Ovary (tissue), 9 donors: ENCODE measurements around the gene MICALL2. TPM values are rescaled to one million over a fixed set of nuclear protein-coding genes. Genes with fewer than 3 reads are reported as not detected.

ENCODE experiments used
- DNase-seq, 5 donors: peaks; one replicate each; pipeline ENCODE4 v3.0.0-alpha.2; 2019 to 2020
- H3K27ac ChIP-seq, 2 donors: fragments of 200-600 bp; one replicate each; pipeline versions ENCODE4 v1.5.1 to v1.8.0; 2019 to 2022
- H3K27me3 ChIP-seq: fragments of 200-600 bp; one replicate; pipeline ENCODE4 v1.8.0; 2022
- H3K36me3 ChIP-seq: fragments of 200-600 bp; sonication (generic); one replicate; pipeline ENCODE4 v1.5.1; 2019
- H3K4me1 ChIP-seq: one replicate; pipeline ENCODE4 v1.8.1; 2013; ENCODE audit warnings: mild to moderate bottlenecking, moderate library complexity; ENCODE audit not compliant: insufficient read depth
- H3K4me3 ChIP-seq: fragments of 200-600 bp; sonication (generic); one replicate; pipeline ENCODE4 v1.5.1; 2017
- H3K9me3 ChIP-seq, 2 donors: fragments of 200-600 bp in 1 of 2; sonication (generic) in 1 of 2; one replicate each; pipeline versions ENCODE4 v1.5.1 to v1.8.1; 2013 to 2019; ENCODE audit warnings: mild to moderate bottlenecking in 1 of 2, moderate library complexity in 1 of 2
- EP300 ChIP-seq: sonication (generic); formaldehyde crosslinking; IDR thresholded peaks from one replicate; pipeline ENCODE4 v1.6.1; 2017; ENCODE audit warnings: antibody characterized with exemption
- POLR2A ChIP-seq: fragments of 450-650 bp; IDR thresholded peaks from one replicate; pipeline ENCODE4 v1.6.1; 2017; ENCODE audit warnings: antibody characterized with exemption, mild to moderate bottlenecking, moderate library complexity
- WGBS, 3 donors: extraction: QIAGEN DNeasy Blood & Tissue Kit in 1 of 3; methylation state at CpG; one replicate each; pipeline versions ENCODE4 v1.1.5 to v1.1.7; 2013 to 2017; 5-methylcytosine and 5-hydroxymethylcytosine counted together
- intact Hi-C, 4 donors: fragments of 100-400 bp; cut with DNase I; formaldehyde crosslinking; loops; one replicate each; pipeline versions ENCODE4 v1.11.0 to v1.15.1; 2022 to 2023
- polyA plus RNA-seq, 2 donors: library from polyadenylated mRNA; stranded (reverse); fragments of 200-250 nt in 1 of 2; fragments of 350-450 nt in 1 of 2; fragmentation: Illumina TruSeq in 1 of 2; extraction: RNeasy Lipid Tissue Mini Kit (QIAGEN cat#74804) in 1 of 2; gene quantifications; one replicate each; pipeline ENCODE4 v1.2.3, GENCODE V29; 2013 to 2014
- total RNA-seq, 7 donors: library from RNA; depleted of rRNA in 2 of 7; stranded (reverse); fragments of >200 nt in 2 of 7; fragmentation: NEBNext Ultra II Directional in 3 of 7; extraction: Animal tissue kit (Norgen Biotek cat#: 25700) in 3 of 7; gene quantifications; one replicate each; pipeline versions ENCODE4 v1.1.0 to v1.2.4, GENCODE V29; 2016 to 2023
- TF ChIP-seq, protein P1 (sequence below), 3 donors: fragments of 450-650 bp in 2 of 3; fragments of 200-600 bp in 1 of 3; IDR thresholded peaks; one replicate each; pipeline versions ENCODE4 v1.5.1 to v1.8.0; 2016 to 2022; ENCODE audit warnings: antibody characterized with exemption in 3 of 3, mild to moderate bottlenecking in 1 of 3
- donor health status: DM: no; HTN: no; CAD: no; lungs with moderate emphysema.
- donor health status: DM: no; HTN: no; CAD: no.
- donor health status: Bipolar disorder and iron deficiency.
- donor health status: DM: yes; HTN: yes; CAD: no.
- donor health status: DM: no; HTN: no; CAD: no.
- donor health status: DM: yes; HTN: yes; CAD: no.

MICALL2 gene
- total and polyA plus RNA-seq, 9 donors, result 0.95 to 13.4 (median 6.5) TPM

DNA sequence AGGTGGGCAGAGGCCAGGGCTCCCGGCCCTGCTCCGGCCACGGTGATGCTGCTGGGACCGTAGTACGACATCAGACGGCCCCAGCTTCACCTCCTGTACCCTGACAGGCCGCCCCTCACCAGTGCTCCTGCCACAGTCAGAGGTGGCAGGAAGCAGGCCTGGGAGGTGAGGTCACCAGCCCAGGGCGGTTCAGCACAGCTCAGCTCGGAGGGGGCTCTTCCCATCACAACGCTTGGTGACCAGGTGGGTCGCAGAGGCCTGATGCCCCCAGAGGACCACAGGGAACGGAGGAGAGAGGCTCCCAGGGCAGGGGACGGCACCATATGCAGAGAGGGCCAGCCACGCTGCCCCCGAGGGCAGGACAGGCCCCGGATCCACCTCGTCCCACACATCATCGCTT, 8.8 kb downstream of the MICALL2 start:
- H3K4me1 ChIP-seq, result no peaks in the 10 kb centered on the region
- intact Hi-C loops, result no loop called here
- no peak overlapping the region for H3K27ac ChIP-seq
- no peak overlapping the region for H3K4me3 ChIP-seq
- DNase-seq, result no peak
- no peaks in the 10 kb centered on the region for H3K9me3 ChIP-seq
- 84 to 86% (median 85%) methylated on average over 18 of the region's 18 CpGs for WGBS, 3 donors
- no peaks in the 10 kb centered on the region for H3K27me3 ChIP-seq
- TF ChIP-seq POLR2A, result no peak
- TF ChIP-seq, protein P1, sequence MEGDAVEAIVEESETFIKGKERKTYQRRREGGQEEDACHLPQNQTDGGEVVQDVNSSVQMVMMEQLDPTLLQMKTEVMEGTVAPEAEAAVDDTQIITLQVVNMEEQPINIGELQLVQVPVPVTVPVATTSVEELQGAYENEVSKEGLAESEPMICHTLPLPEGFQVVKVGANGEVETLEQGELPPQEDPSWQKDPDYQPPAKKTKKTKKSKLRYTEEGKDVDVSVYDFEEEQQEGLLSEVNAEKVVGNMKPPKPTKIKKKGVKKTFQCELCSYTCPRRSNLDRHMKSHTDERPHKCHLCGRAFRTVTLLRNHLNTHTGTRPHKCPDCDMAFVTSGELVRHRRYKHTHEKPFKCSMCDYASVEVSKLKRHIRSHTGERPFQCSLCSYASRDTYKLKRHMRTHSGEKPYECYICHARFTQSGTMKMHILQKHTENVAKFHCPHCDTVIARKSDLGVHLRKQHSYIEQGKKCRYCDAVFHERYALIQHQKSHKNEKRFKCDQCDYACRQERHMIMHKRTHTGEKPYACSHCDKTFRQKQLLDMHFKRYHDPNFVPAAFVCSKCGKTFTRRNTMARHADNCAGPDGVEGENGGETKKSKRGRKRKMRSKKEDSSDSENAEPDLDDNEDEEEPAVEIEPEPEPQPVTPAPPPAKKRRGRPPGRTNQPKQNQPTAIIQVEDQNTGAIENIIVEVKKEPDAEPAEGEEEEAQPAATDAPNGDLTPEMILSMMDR (IDR thresholded peaks at IDR 0.05), result no peak
- no peak for TF ChIP-seq EP300
- no peaks in the 10 kb centered on the region for H3K36me3 ChIP-seq

DNA sequence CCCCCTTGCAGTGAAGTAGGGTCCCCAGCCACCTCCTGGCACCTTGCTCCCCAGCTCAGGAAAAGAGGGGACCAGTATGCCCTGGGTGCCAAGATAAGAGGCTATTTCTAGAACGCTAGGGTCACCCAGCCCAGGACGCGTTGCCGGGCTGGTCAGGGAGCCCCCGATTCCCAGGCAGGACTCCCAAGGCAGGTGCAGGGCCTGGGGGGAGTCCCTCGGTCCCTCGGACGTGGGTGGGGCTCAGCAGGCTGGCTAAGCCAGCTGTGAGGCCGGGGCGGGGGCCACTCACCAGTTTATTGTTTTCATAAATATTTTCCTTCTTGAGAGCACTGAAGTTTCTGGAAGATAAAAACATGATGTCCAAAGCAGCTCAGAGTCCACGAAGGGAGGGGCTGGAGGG, 9.3 kb downstream of the MICALL2 start:
- no peak overlapping the region for H3K27ac ChIP-seq
- H3K27me3 ChIP-seq, result no peaks in the 10 kb centered on the region
- DNase-seq, result no peak
- WGBS, 3 donors, result 47 to 67% (median 51%) methylated on average over 11 of the region's 11 CpGs
- no peaks in the 10 kb centered on the region for H3K9me3 ChIP-seq
- H3K4me1 ChIP-seq, result no peaks in the 10 kb centered on the region
- no peak overlapping the region for H3K4me3 ChIP-seq
- no peaks in the 10 kb centered on the region for H3K36me3 ChIP-seq
- intact Hi-C loops, result no loop called here
- TF ChIP-seq, protein P1 (IDR thresholded peaks at IDR 0.05), result no peak
- no peak for TF ChIP-seq EP300
- TF ChIP-seq POLR2A, result no peak

DNA sequence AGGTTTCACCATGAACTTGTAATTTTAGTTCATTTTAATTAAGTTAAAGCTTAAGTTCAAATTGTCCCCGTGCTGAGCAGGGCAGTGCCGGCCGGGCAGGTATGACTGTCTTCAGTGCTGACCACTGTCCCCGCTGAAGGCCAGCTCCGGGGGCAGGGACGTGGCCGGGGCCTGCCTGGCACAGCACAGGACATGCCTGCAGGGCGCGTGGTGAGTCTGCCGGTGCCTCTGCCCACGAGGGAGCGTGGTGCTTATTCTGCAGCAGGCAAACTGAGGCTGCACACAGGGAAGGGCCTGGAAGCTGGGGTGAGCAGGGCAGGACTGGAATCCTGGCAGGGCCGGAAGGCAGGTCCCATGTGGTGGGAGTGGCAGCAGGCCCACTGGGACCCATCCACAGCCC, 9.8 kb downstream of the MICALL2 start:
- Histone ChIP-seq H3K36me3 (no peaks in the 10 kb centered on the region), H3K4me1 (no peaks in the 10 kb centered on the region), H3K27ac (no peak overlapping the region), H3K9me3 (no peaks in the 10 kb centered on the region), H3K4me3 (no peak overlapping the region), H3K27me3 (no peaks in the 10 kb centered on the region)
- WGBS, 3 donors, result 89 to 95% (median 90%) methylated on average over 13 of the region's 13 CpGs
- no peak for DNase-seq
- no peak for TF ChIP-seq POLR2A
- TF ChIP-seq, protein P1 (IDR thresholded peaks at IDR 0.05), result no peak
- TF ChIP-seq EP300, result no peak
- intact Hi-C loops, result no loop called here

DNA sequence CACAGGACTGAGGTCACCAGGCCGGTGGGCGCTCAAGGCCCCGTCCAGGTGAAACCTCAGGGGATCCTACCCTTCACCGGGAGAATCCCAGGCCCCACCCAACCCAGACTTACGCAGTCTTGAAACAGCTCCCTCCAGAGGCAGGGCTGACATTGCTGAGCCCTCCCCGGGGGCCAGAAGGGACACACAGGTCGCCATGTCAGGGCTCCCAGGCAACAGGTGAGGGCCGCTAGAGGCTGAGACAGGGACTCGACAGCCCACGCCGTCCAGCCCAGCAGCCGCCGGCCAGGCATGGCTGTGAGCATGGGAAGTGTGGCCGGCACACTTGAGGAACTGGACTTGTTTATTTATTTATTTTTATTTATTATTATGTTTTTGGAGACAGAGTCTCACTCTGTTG, 10.3 kb downstream of the MICALL2 start:
- TF ChIP-seq, protein P1 (IDR thresholded peaks at IDR 0.05), result no peak
- TF ChIP-seq POLR2A, result no peak
- no peak for TF ChIP-seq EP300
- DNase-seq, result no peak
- H3K4me1 ChIP-seq, result no peaks in the 10 kb centered on the region
- no peaks in the 10 kb centered on the region for H3K27me3 ChIP-seq
- no peak overlapping the region for H3K4me3 ChIP-seq
- no peaks in the 10 kb centered on the region for H3K9me3 ChIP-seq
- no peak overlapping the region for H3K27ac ChIP-seq
- WGBS, 3 donors, result 93 to 95% (median 94%) methylated on average over 14 of the region's 14 CpGs
- intact Hi-C loops, result no loop called here
- H3K36me3 ChIP-seq, result no peaks in the 10 kb centered on the region
